ENCODE measurements around the gene OR51F1. TPM values are rescaled to one million over a fixed set of nuclear protein-coding genes. Genes with fewer than 3 reads are reported as not detected.
"Not testable (repeated sequence)": the region's sequence is repeated elsewhere in the genome, so short reads cannot be mapped to it uniquely, and the experiment has no call there.

OR51F1 gene, protein sequence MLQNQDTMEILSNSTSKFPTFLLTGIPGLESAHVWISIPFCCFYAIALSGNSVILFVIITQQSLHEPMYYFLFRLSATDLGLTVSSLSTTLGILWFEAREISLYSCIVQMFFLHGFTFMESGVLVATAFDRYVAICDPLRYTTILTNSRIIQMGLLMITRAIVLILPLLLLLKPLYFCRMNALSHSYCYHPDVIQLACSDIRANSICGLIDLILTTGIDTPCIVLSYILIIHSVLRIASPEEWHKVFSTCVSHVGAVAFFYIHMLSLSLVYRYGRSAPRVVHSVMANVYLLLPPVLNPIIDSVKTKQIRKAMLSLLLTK
- total RNA-seq = not detected in 2 replicates

DNA sequence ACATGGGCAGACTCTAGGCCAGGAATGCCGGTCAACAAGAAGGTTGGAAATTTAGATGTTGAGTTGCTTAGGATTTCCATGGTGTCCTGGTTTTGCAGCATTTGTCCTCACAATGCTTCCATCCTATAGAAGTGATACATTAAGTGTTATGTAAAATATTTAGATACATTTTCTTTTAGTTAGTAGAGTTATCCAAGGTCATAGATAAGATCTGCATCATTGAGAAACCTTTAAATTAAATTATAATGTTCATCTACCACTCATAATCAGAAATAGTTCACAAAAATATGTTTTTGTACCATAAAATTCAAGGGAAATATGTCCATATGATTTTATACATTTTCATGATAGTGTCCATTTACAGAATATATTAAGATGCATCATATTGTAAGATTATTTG lies at the start of gene OR51F1:
Gene OR51F1 (minus strand): TSS at position 101 of the 400 bp plus-strand sequence. CDS start 0 bp downstream, at position 101.
- no peak for DNase-seq (ENCODE audit: extremely low read depth, low read depth, low spot score)

DNA sequence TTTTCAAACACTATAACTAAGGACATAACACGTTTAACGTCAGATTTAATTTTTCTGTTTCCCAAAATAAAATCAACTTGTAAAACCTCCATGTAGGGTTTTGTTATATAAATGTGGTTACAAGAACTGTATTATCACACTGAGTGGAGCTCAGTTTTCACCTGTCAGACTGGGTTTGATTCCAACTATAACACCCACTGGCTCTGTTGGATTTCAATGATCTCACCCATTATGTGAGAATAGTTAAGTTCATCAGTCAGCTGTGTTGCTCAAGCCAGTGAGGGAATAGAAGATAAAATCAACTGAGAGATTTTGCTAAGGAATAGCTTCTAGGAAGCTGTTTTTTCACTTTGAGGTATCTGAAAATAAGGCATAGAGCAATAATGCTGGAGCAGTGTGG lies 39.5 kb upstream of the OR51F1 start:
- DNase-seq (ENCODE audit: extremely low read depth, low read depth, low spot score) = no peak

DNA sequence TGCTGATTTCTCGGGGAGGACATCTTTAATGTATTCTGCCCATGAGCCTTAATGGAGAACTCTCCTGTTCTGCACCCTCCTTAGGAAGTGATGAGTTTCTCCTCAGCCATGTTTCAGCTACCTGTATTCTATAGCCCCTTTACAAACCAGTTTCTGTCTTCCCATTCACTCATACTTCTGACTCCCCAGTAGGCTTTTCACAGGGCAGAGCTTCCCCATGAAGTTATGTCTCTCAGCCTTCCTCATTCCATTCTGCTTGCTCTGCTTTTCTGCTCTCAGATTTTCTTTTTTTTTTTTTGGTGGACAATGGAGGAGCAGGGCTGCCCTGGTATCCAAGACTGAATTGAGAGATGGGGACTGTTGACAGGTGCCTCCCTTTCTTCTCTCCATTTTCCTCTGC lies 38.7 kb upstream of the OR51F1 start:
- no peak for DNase-seq (ENCODE audit: extremely low read depth, low read depth, low spot score)

DNA sequence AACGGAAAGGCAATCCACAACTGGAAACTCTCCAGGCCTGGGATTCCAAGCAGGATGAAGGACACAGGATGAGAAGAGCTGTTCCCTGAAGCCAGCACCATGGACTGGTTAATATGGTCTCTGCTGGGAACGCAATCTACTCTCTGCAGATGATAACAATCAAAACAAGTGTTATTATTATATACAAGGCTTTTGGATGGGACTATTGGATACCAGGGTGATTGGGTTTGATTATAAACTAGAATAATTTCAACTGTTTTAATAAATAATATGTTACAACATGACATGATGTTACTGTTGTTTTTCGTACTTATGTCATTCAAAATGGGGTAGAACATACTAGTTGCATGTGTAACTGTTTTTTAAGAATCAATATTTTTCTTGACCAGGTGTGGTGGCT lies 34.5 kb upstream of the OR51F1 start, which contains the start of gene OR52R1:
Gene OR52R1 (minus strand): TSS at position 101 of the 400 bp plus-strand sequence. CDS start 0 bp downstream, at position 101.
- no peak for DNase-seq (ENCODE audit: extremely low read depth, low read depth, low spot score)

DNA sequence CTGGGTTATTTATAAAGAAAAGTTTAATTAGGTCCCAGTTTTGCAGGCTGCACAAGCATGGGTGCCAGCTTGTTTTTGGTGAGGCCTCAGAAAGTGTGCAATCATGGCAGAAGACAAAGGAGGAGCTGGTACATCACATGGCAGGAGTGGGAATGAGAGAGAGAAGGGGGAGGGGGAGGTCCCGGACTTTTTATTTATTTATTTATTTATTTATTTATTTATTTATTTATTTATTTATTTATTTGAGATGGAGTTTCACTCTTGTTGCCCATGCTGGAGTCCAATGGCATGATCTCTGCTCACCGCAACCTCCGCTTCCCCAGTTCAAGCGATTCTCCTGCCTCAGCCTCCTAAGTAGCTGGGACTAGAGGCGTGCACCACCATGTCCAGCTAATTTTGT lies 31.6 kb upstream of the OR51F1 start:
- DNase-seq (ENCODE audit: extremely low read depth, low read depth, low spot score) = not testable (repeated sequence)

DNA sequence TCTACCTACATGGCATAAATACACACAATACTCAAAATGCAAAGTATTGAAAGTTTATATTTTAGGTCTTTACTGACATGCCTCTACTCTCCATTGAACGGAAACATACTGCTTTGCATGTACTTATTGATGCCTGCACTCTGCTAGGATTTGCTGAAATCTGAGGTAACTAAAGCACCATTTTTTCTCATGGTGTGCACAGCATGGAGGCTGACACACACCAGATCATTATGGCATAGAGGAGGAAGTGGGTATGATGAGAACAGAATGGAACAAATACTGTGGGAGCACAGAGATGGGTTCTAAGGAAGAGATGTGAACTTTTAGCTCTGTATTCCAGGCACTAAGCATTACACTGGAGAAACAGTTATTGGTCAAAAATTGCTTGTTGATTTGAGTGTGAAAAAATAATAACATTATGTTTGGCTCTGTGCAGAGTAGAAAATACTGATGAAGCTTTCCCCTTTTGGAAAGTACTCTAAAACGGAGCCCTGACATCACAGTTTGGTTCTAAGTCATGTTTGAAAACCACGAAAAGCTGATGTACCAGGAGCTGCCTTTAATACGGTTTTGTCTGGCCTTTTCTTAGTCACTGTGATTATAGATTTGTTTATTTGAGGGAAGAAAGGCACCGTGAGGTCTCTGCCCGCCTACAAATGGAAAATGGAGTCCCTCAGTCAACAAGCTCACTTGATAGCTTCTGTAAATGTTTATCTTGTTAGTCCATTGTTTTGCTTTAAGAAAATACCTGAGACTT lies 28.9 kb upstream of the OR51F1 start:
- no peak for DNase-seq (ENCODE audit: extremely low read depth, low read depth, low spot score)

DNA sequence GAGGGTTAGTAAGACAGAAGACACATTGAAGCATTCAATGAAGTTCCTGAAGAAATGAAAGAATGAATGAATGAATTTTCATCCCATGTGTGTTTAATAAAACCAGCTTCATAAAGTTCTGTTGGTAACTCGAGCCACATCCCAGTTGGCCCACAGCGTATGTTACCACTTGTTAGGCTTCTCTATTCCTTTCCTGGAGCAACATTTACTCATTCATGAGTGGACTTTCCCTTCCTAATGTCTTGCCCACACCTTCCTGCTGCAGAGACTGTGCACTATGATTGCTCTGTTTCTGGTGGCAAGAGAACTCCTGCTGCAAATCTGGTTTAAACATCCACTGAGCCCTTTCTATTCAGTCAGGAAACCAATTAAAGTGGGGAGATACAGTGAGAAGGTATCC lies 27.5 kb upstream of the OR51F1 start:
- no peak for DNase-seq (ENCODE audit: extremely low read depth, low read depth, low spot score)

DNA sequence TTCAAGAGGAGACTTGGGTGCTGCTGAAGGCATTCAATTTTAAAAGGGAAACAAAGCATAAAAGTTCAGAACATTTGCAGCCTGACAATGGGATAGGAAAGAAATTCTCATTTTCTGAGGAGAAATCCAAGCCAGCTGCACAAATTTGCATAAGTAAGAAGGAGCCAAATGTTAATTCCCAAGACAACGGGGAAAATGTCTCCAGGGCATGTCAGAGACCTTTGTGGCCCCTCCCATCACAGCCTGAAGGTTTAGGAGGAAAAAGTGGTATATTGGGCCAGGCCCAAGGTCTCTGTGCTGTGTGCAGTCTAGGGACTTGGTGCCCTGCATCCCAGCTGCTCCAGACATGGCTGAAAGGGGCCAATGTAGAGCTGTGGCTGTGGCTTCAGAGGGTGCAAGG lies 12.7 kb upstream of the OR51F1 start:
- DNase-seq (ENCODE audit: extremely low read depth, low read depth, low spot score) = no peak

DNA sequence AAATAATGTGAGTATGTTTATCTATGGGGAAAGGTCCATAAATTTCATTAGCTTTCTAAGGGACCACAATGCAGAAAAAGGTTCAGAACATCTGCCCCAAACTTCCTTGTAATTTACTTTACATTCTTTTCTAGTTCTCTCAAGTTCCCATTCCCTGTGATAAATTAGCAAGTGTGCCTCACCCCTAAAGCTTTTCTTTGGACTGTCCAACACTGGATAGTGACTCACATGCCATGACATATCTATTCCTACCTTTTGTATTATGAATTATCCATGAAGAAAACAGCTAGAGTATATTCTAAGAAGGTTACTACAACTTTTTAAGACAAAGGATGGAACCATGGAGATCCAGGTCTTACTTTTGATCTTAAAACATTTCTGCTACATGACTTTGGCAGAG lies 1.6 kb downstream of the OR51F1 start:
- DNase-seq (ENCODE audit: extremely low read depth, low read depth, low spot score) = no peak

DNA sequence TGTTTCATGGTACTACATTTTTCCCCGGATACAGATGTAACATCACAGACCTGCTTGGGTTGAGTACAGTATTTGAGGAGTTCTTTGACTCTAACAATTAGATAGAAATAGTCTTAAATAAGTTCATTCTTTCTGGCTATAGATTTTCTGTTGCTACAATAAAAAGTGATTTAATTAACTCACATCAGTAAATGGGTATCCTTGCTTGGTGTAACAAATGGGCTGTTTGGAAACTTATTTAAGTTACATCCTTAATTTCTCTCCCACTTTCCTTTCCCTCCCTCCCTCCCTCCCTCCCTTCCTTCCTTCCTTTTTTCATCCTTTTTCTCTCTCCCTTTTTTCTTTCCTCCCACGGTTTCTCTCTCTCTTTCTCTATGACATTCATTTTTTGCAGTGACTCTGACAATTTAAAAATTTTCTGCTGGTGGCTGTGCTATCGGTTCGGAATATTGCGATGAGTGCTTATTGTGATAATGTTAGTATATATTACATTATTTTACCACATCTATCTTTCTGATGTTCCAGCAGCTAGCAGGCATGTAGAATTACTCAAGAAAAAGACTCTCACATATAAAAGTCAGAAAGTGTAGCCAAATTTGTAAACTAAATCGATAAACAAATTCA lies 3.2 kb downstream of the OR51F1 start:
- no peak for DNase-seq (ENCODE audit: extremely low read depth, low read depth, low spot score)

DNA sequence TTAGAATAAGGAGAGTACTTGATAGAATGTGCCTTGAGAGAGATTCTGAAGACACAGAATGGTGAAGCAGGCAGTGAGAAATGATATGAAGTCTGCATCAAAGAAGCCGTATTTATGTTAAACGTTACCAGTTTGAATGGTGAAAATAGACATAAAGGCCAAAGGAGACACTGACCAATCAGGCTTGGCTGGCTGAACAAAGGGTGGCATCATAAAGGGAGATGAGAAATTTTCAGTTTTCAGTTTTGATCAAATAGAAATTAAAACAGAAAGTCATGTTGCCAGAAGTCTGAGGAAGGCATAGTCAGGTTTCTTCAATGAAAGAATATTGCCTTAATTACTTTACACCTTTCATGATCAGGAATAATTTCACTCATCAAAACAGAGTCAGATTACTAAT lies 6.6 kb downstream of the OR51F1 start:
- DNase-seq (ENCODE audit: extremely low read depth, low read depth, low spot score) = no peak

DNA sequence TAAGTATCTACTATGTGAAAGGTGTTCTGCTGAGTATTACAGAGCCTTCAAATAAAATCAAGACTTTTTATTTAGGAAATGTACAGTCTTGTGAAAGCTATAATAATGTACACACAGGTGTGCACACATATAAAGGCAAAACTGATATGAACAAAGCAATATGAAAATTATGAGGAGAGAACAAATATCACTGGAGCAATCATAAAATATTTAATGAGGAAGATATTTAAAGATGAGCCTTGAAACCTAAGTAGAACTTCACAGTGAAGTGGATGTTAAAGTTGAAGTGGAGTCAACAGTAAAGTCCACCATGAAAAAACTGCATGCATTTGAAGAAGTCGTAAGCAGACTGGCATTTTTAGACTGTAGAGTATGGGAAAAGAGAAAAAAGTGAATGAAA lies 18.5 kb downstream of the OR51F1 start:
- no peak for DNase-seq (ENCODE audit: extremely low read depth, low read depth, low spot score)

DNA sequence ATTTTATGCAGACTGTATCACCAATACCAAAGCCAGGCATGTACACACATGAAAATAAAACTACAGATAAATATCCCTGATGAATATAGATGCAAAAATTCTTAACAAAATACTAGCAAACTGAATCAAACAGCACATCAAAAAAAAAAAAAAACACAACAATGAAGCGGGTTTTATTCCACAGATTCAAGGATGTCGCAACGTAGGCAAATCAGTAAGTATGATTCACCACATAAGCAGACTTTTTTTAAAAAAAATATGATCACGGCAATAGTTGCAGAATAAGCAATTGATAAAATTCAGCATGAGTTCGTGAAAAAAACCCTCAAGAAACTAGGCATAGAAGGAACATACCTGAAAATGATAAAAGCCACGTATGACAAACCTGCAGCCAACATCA lies 21.3 kb downstream of the OR51F1 start:
- no peak for DNase-seq (ENCODE audit: extremely low read depth, low read depth, low spot score)

DNA sequence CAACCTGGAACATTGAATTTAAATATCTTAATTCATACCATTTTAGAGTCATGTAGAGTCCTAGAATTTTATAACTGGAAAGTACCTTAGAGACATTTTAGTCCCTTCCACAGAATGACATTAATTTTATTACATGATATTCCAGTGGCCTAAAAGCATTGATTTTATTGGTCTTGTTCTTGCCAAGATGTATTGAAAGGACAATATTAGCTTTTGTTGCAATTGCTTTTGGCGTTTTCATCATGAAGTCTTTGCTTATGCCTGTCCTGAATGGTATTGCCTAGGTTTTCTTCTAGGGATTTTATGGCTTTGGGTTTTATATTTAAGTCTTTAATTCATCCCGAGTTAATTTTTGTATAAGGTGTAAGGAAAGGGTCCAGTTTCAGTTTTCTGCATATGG lies 29.0 kb downstream of the OR51F1 start:
- no peak for DNase-seq (ENCODE audit: extremely low read depth, low read depth, low spot score)

DNA sequence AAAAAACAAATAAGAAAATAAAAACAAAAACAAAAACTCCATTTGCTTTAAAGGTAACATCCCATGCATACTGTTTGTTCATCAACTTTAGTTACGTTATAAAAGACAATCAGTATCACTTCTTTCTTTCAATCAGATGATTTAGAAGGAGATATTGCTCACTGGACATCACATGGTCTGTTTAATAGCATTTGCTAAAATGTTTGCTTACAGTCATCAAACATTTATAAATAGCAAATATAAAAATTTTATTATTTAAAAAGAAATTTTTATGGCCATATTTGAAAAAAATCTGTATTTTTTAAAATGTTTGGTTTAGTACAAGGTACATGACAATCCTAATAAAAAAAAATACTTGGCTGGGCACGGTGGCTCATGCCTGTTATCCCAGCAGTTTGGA lies 42.6 kb downstream of the OR51F1 start:
- no peak for DNase-seq (ENCODE audit: extremely low read depth, low read depth, low spot score)

DNA sequence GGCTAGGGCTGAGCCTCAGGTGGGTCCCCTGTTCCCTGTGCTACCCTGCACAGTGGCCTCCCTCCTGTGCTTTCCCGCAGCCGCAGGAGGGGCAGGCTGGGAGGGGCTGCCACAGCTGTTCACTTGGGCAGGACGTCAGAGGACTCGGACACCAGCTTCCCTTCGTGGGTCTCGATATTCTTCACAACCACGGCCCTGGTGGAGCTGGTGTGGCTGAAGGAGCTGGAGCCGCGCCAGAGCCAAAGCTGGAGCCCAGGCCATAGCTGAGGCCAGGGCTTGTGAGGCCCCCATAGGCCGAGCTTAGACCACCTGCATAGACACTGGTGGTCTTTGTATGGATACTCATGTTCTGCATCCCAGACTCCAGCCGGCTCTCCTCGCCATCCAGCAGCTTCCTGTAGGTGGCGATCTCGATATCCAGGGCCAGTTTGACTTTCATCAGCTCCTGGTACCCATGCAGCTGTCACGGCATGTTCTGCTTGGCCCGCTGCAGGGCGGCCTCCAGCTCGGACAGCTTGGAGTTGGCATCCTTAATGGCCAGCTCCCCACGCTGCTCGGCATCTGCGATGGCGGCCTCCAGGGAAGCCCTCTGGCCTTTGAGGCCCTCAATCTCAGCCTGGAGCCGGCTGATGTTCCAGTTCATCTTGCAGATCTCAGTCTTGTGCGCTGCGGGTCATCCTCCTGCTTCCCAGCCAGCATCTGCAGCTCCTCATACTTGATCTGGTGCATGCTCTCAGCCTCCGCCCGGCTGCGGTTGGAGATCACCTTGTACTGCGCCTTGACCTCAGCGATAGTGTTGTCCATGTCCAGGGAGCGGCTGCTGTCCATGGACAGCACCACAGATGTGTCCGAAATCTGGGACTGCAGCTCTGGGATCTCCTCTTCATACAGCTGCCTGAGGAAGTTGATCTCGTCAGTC lies 46.9 kb downstream of the OR51F1 start:
- DNase-seq (ENCODE audit: extremely low read depth, low read depth, low spot score) = not testable (repeated sequence)

Other genes with a start within 250 kb of the OR51F1 start
- gene OR52M1, start 224.7 kb downstream of the OR51F1 start, total RNA-seq = not detected in 2 replicates
- not detected in 2 replicates for gene OR52I2, start 188.2 kb downstream of the OR51F1 start, total RNA-seq
- gene OR52I1, start 175.9 kb downstream of the OR51F1 start, total RNA-seq = not detected in 2 replicates
- 21.0 and 21.9 TPM in 2 replicates for gene TRIM68, start 161.7 kb downstream of the OR51F1 start, total RNA-seq
- not detected in 2 replicates for gene OR51D1, start 132.5 kb downstream of the OR51F1 start, total RNA-seq
- not detected in 2 replicates for gene OR51E1, start 126.0 kb downstream of the OR51F1 start, total RNA-seq
- 0.06 TPM in 1 of 2 replicates, not detected in the other for gene OR51E2, start 72.1 kb downstream of the OR51F1 start, total RNA-seq
- not detected in 2 replicates for gene MMP26, start 65.2 kb downstream of the OR51F1 start, total RNA-seq
- not detected in 2 replicates for gene OR52R1, start 34.4 kb upstream of the OR51F1 start, total RNA-seq
- not detected in 2 replicates for gene OR51F2, start 51.4 kb upstream of the OR51F1 start, total RNA-seq
- not detected in 2 replicates for gene OR51S1, start 79.3 kb upstream of the OR51F1 start, total RNA-seq
- gene OR51T1, start 112.0 kb upstream of the OR51F1 start, total RNA-seq = not detected in 2 replicates
- not detected in 2 replicates for gene OR51A7, start 133.8 kb upstream of the OR51F1 start, total RNA-seq
- not detected in 2 replicates for gene OR51G2, start 149.4 kb upstream of the OR51F1 start, total RNA-seq
- not detected in 2 replicates for gene OR51G1, start 154.4 kb upstream of the OR51F1 start, total RNA-seq
- not detected in 2 replicates for gene OR51A4, start 177.7 kb upstream of the OR51F1 start, total RNA-seq
- gene OR51A2, start 185.8 kb upstream of the OR51F1 start, total RNA-seq = not detected in 2 replicates
- not detected in 2 replicates for gene OR51L1, start 224.9 kb upstream of the OR51F1 start, total RNA-seq